H1 (cell line): ENCODE results near the gene JPH3. TPM values are rescaled to one million over a fixed set of nuclear protein-coding genes. Genes with fewer than 3 reads are reported as not detected.
A peak's percentile ranks its signal among the peaks of the same experiment; 100 is the strongest.

Experiments used
- ATF3 ChIP-seq: IDR thresholded peaks from 2 replicates; pipeline ENCODE4 v1.6.1; 2011; ENCODE audit warnings: low read depth, mild to moderate bottlenecking, low read length; ENCODE audit not compliant: insufficient read depth
- CREB1 ChIP-seq: IDR thresholded peaks from 2 replicates; pipeline ENCODE4 v1.6.1; 2012; ENCODE audit warnings: inconsistent platforms
- KDM1A ChIP-seq: fragments of 200-600, 300-600 bp; sonication (generic); IDR thresholded peaks from 2 replicates; pipeline ENCODE4 v1.7.1; 2016; ENCODE audit warnings: mild to moderate bottlenecking, low read length, borderline replicate concordance
- NRF1 ChIP-seq: IDR thresholded peaks from 2 replicates; pipeline ENCODE4 v1.6.1; 2011; ENCODE audit warnings: mild to moderate bottlenecking, low read depth, low read length, improper control_type of control experiment
- SUZ12 ChIP-seq: fragments of 200-600 bp; sonication (generic); IDR thresholded peaks from 2 replicates; pipeline ENCODE4 v1.6.1; 2012; ENCODE audit warnings: mild to moderate bottlenecking, inconsistent platforms, low read length, moderate library complexity, mixed read lengths
- polyA plus RNA-seq, 7 experiments: library from polyadenylated mRNA; depleted of rRNA in 3 of 7; stranded (reverse) in 5 of 7; unstranded in 2 of 7; fragments of >200 nt in 5 of 7; fragments of 200-250 nt in 2 of 7; gene quantifications; 1 replicate in 5 of 7; 2 replicates in 1 of 7; 4 replicates in 1 of 7; pipeline versions ENCODE4 v1.2.1 to v1.2.3, GENCODE V29; 2011 to 2013; ENCODE audit warnings: missing spikeins in 2 of 7, mixed read lengths in 2 of 7
- total RNA-seq: library from RNA; stranded (reverse); fragmentation: NEBNext Ultra II Directional; extraction: Animal tissue kit (Norgen Biotek cat#: 25700); gene quantifications from 2 replicates; pipeline ENCODE4 v1.2.1, GENCODE V29; 2021
- TF ChIP-seq, protein P1 (sequence below): IDR thresholded peaks from 2 replicates; pipeline ENCODE4 v1.6.1; 2012; ENCODE audit warnings: inconsistent platforms

JPH3 gene
- total and polyA plus RNA-seq, 2 of the 8 experiments (the other 6 are each of a cell fraction or from before 2014, with no cell fraction given), result 10.3 to 28.3 TPM

DNA sequence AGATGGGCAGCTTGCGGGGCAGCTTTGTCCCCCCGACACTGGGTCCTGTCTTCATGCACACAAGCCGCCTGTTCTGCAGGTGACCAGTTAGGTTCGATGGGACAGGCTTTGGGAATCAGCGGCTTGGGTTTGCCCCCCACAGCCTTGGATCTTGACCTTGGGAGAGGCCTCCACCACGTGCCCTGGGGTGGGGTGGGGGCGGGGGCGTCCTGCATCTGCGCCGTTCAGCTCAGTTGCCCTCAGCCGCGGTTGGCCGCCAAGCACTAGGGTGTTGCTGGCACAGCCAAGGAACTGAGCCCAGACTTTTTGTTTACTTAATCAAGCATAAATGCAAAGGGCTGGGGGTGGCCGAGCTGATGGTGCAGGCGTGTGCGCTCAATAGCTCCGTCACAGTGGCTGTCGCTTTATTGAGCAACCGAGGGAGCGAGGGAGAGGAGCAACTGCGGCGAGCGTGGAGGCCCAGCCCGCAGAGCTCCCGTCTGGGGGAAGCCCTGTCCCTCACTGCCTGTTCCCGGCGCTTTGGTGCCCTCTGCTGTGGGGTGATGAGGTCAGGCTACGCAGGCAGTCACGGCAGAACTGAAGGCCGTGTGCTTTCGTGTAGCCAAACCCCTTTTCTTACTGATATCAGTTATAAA lies 33.9 kb downstream of the JPH3 start (continued):
- TF ChIP-seq, protein P1, sequence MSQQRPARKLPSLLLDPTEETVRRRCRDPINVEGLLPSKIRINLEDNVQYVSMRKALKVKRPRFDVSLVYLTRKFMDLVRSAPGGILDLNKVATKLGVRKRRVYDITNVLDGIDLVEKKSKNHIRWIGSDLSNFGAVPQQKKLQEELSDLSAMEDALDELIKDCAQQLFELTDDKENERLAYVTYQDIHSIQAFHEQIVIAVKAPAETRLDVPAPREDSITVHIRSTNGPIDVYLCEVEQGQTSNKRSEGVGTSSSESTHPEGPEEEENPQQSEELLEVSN, result peak; percentile 6; the same call in 1 of the 2 replicates
- no peak for TF ChIP-seq KDM1A
- TF ChIP-seq NRF1, result no peak
- no peak for TF ChIP-seq SUZ12
- TF ChIP-seq ATF3, result no peak
- TF ChIP-seq CREB1, result peak; percentile 62; the same call in 1 of the 2 replicates
